Trophoblast cell (in vitro differentiated cells and primary cell): ENCODE data around the gene GSG1L.
A peak's percentile ranks its signal among the peaks of the same experiment; 100 is the strongest.

Experiments
- DNase-seq, 2 donors: peaks; one replicate each; pipeline ENCODE4 v3.0.0-alpha.2; 2016
- H2AFZ ChIP-seq: 2 replicates; pipeline ENCODE4 v1.6.1; 2013; ENCODE audit warnings: low read length, moderate library complexity, mild to moderate bottlenecking; ENCODE audit not compliant: insufficient read depth, poor library complexity
- H2AK5ac ChIP-seq: 2 replicates; pipeline ENCODE4 v1.6.1; 2013; ENCODE audit warnings: mild to moderate bottlenecking, low read length
- H2BK120ac ChIP-seq: 2 replicates; pipeline ENCODE4 v1.6.1; 2013; ENCODE audit warnings: low read length, mild to moderate bottlenecking, moderate library complexity; ENCODE audit not compliant: insufficient read depth, poor library complexity
- H2BK12ac ChIP-seq: 2 replicates; pipeline ENCODE4 v1.6.1; 2013; ENCODE audit warnings: mild to moderate bottlenecking, low read length, moderate library complexity
- H2BK5ac ChIP-seq: 2 replicates; pipeline ENCODE4 v1.6.1; 2013; ENCODE audit warnings: low read length, low read depth, moderate library complexity, mild to moderate bottlenecking; ENCODE audit not compliant: poor library complexity
- H3K14ac ChIP-seq: 2 replicates; pipeline ENCODE4 v1.6.1; 2013; ENCODE audit warnings: mild to moderate bottlenecking, low read length
- H3K18ac ChIP-seq: 2 replicates; pipeline ENCODE4 v1.6.1; 2013; ENCODE audit warnings: mild to moderate bottlenecking, low read length
- H3K23ac ChIP-seq: 2 replicates; pipeline ENCODE4 v1.6.1; 2013; ENCODE audit warnings: low read length
- H3K27ac ChIP-seq: 2 replicates; pipeline ENCODE4 v1.5.1; 2013; ENCODE audit warnings: low read depth, mild to moderate bottlenecking, inconsistent platforms, low read length, moderate library complexity
- H3K27me3 ChIP-seq: 2 replicates; pipeline ENCODE4 v1.6.1; 2013; ENCODE audit warnings: inconsistent platforms, mild to moderate bottlenecking, low read length, moderate library complexity; ENCODE audit not compliant: insufficient read depth
- H3K36me3 ChIP-seq, 2 experiments: 1 replicate in 1 of 2; 2 replicates in 1 of 2; pipeline ENCODE4 v1.6.1; 2013; ENCODE audit warnings: low read length in 2 of 2, mild to moderate bottlenecking in 2 of 2, moderate library complexity in 1 of 2; ENCODE audit not compliant: insufficient read depth in 2 of 2, control insufficient read depth in 1 of 2
- H3K4ac ChIP-seq: 2 replicates; pipeline ENCODE4 v1.6.1; 2013; ENCODE audit warnings: low read depth, mild to moderate bottlenecking, low read length, moderate library complexity
- H3K4me1 ChIP-seq, 2 experiments: 1 replicate in 1 of 2; 2 replicates in 1 of 2; pipeline ENCODE4 v1.6.1; 2013; ENCODE audit warnings: low read length in 2 of 2, mild to moderate bottlenecking in 2 of 2, moderate library complexity in 1 of 2; ENCODE audit not compliant: insufficient read depth in 2 of 2, control insufficient read depth in 1 of 2
- H3K4me2 ChIP-seq: 2 replicates; pipeline ENCODE4 v1.6.1; 2013; ENCODE audit warnings: inconsistent platforms, mild to moderate bottlenecking, low read length, moderate library complexity
- H3K4me3 ChIP-seq: 2 replicates; pipeline ENCODE4 v1.5.1; 2013; ENCODE audit warnings: mild to moderate bottlenecking, low read depth, low read length, inconsistent platforms
- H3K79me1 ChIP-seq: one replicate; pipeline ENCODE4 v1.6.1; 2013; ENCODE audit warnings: low read length
- H3K79me2 ChIP-seq: 2 replicates; pipeline ENCODE4 v1.6.1; 2013; ENCODE audit warnings: low read length, mild to moderate bottlenecking; ENCODE audit not compliant: control insufficient read depth, insufficient read depth, poor library complexity
- H3K9ac ChIP-seq: 2 replicates; pipeline ENCODE4 v1.6.1; 2013; ENCODE audit warnings: mild to moderate bottlenecking, low read length
- H3K9me3 ChIP-seq: 2 replicates; pipeline ENCODE4 v1.6.1; 2013; ENCODE audit warnings: low read depth, mild to moderate bottlenecking, control low read depth, inconsistent platforms, low read length; ENCODE audit not compliant: insufficient read depth
- H4K12ac ChIP-seq: 2 replicates; pipeline ENCODE4 v1.6.1; 2013; ENCODE audit warnings: low read depth, mild to moderate bottlenecking, low read length, moderate library complexity
- H4K8ac ChIP-seq: 2 replicates; pipeline ENCODE4 v1.6.1; 2013; ENCODE audit warnings: low read depth, mild to moderate bottlenecking, low read length, moderate library complexity
- H4K91ac ChIP-seq: one replicate; pipeline ENCODE4 v1.6.1; 2013; ENCODE audit warnings: low read depth, mild to moderate bottlenecking, low read length, moderate library complexity
- WGBS: extraction: QIAGEN DNeasy Blood & Tissue Kit; methylation state at CpG from one replicate; pipeline ENCODE4 v1.1.7; 2013; ENCODE audit warnings: missing lambda C conversion rate; ENCODE audit not compliant: insufficient read length, insufficient coverage; ENCODE audit errors: extremely low coverage; 5-methylcytosine and 5-hydroxymethylcytosine counted together

GSG1L gene

DNA sequence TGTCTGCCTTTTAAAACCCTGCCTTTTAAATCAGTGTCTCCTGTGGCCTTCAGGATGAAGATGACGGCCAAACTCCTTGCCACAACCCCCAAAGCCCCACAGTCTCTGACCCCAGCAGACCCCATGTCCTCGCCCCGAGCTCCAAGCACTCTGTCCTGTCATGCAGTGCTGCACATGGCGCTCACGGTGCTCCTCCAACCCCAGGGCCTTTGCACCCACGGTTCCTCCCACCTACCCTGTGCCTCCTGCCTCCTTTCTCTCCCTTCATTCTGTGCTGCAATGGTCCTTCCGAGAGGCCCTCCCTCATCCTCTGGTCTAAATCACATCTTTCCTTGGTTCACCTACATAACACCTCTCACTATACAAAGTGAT is 278.2 kb downstream of the GSG1L start:
- no CpG with 5 or more reads among the region's 7 CpGs for WGBS
- H2BK5ac ChIP-seq = no peak overlapping the region
- H3K4me2 ChIP-seq = no peak overlapping the region
- no peak overlapping the region for H4K12ac ChIP-seq
- no peaks in the 10 kb centered on the region for H3K79me1 ChIP-seq
- H4K8ac ChIP-seq = no peak overlapping the region
- H3K4me3 ChIP-seq = no peak overlapping the region
- no peak overlapping the region for H2AK5ac ChIP-seq
- H2BK12ac ChIP-seq = no peak overlapping the region
- no peak overlapping the region for H2BK120ac ChIP-seq
- H3K23ac ChIP-seq = no peak overlapping the region
- H3K9ac ChIP-seq = no peak overlapping the region
- no peak overlapping the region for H3K14ac ChIP-seq
- no peak overlapping the region for H3K4ac ChIP-seq
- peaks cover 6 to 15% of the 10 kb centered on the region in 2 experiments for H3K4me1 ChIP-seq
- no peaks in the 10 kb centered on the region for H3K36me3 ChIP-seq
- H3K27ac ChIP-seq = no peak overlapping the region
- no peaks in the 10 kb centered on the region for H3K9me3 ChIP-seq
- H2AFZ ChIP-seq = no peak overlapping the region
- no peaks in the 10 kb centered on the region for H3K79me2 ChIP-seq
- H3K18ac ChIP-seq = no peak overlapping the region
- DNase-seq = no peak
- H3K27me3 ChIP-seq = no peaks in the 10 kb centered on the region
- no peak overlapping the region for H4K91ac ChIP-seq

DNA sequence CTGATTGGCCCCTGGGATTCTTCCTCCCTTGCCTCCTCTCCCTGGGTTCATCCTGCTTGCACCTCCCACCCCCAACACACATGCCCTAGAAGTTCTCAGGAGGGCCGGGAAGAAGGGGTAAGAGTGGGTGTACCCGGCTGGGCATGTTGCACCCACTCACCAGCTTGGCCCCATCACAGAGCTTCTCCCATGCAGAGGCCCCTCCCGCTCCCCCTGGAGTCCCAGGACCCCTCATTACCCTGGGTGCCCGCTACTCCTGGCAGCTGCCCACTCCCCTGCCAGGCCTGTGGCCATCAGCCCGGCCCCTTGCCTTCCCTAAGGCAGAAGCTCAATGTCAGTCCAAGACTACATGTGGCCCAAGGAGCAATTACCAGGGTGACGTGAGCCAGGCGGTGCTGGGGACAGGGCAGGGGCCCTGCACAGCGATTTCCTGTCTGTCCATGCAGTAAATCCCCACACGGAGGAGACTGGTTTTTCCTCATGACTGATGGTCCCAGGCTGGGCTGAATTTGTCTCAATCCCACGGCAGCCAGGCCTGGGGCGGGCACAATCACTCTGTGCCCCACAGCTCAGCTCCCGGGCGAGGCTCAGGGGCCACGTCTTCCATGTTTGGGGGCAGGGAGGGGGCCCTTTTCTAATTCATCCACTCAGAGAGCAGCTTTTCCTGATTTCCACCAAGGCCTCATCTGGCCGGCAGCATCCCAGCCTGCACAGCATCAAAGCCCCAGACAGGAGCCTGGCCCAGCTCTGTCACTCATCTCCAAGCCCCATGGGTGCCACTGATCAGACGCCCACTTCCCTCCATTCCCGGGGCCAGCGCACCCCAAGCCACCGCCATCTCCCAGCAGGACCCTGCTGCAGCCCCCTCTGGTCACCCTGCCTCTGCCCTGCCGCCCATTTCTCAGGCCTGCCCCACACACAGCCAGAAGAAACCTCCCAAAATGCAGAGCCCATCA is 278.9 kb downstream of the GSG1L start:
- no peak overlapping the region for H3K14ac ChIP-seq
- H2BK12ac ChIP-seq = no peak overlapping the region
- no peak overlapping the region for H3K4ac ChIP-seq
- no peaks in the 10 kb centered on the region for H3K9me3 ChIP-seq
- no peak overlapping the region for H3K18ac ChIP-seq
- H2AK5ac ChIP-seq = no peak overlapping the region
- H3K4me3 ChIP-seq = no peak overlapping the region
- no peak overlapping the region for H3K4me2 ChIP-seq
- no peak overlapping the region for H4K8ac ChIP-seq
- H3K9ac ChIP-seq = no peak overlapping the region
- no peak overlapping the region for H4K12ac ChIP-seq
- no peak overlapping the region for H3K23ac ChIP-seq
- no peak for DNase-seq
- H3K79me1 ChIP-seq = no peaks in the 10 kb centered on the region
- H2AFZ ChIP-seq = no peak overlapping the region
- no peak overlapping the region for H3K27ac ChIP-seq
- no peak overlapping the region for H2BK5ac ChIP-seq
- H2BK120ac ChIP-seq = no peak overlapping the region
- H3K27me3 ChIP-seq = no peaks in the 10 kb centered on the region
- peaks cover 6 to 15% of the 10 kb centered on the region in 2 experiments for H3K4me1 ChIP-seq
- H4K91ac ChIP-seq = no peak overlapping the region
- no peaks in the 10 kb centered on the region for H3K79me2 ChIP-seq
- no peaks in the 10 kb centered on the region for H3K36me3 ChIP-seq
- no CpG with 5 or more reads among the region's 20 CpGs for WGBS

DNA sequence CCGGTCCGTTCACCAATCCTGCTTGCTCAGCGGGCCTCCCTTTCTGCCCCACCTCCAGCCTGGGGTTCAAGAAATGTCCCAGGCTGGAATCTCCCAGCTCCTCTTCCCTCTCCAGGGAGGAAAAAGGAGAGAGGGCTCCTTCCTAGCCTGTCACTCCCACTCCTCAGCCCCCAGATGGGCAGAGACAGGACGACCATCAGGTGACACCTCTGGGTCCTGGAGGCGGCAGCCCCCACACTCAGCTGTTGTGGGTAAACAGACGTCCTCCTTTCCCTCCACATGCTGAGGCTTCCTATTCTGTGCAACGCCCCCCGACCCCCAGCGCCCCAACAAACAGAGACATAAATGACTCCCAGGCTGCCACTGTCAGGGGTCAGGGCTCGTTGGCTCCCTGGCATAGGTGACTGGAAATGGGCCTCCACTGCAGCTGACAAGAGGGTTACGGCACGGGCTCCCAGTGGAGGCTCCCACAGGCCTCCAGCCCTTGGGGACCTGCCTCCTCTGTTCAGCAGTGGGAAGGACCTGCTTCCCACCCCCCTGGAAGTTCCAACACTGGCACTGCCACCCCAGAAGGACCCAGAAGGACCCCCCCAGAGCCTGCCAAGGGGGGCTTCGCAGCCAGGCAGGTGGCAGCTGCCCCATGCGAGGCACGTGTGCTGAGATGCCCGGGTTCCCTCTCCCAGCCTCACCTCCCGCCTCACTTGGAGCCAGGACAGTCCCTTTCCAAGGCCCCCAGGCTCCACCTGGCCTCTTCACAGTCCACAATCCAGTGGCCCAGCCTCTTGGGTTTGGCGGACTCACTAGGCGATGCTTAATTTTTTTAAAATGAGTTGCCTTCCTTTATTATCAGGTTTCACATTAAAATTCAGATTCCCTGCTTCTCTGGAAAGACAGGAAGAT is 281.3 kb downstream of the GSG1L start:
- Histone ChIP-seq H2AK5ac (peak overlapping the region; percentile 30), H3K4me2 (no peak overlapping the region), H3K18ac (no peak overlapping the region), H4K8ac (no peak overlapping the region), H4K12ac (no peak overlapping the region), H3K27ac (no peak overlapping the region), H3K23ac (no peak overlapping the region), H3K14ac (peak overlapping the region; percentile 8), H3K9me3 (no peaks in the 10 kb centered on the region), H3K4me1 (peaks cover 6 to 15% of the 10 kb centered on the region in 2 experiments), H4K91ac (peak overlapping the region; percentile 54), H2BK120ac (no peak overlapping the region), H3K4me3 (no peak overlapping the region), H3K27me3 (no peaks in the 10 kb centered on the region), H2AFZ (no peak overlapping the region), H3K4ac (no peak overlapping the region), H3K36me3 (peaks cover 0 to 3% of the 10 kb centered on the region in 2 experiments), H3K79me1 (no peaks in the 10 kb centered on the region), H3K79me2 (no peaks in the 10 kb centered on the region), H3K9ac (no peak overlapping the region), H2BK12ac (no peak overlapping the region), H2BK5ac (no peak overlapping the region)
- WGBS = no CpG with 5 or more reads among the region's 19 CpGs
- DNase-seq = no peak

DNA sequence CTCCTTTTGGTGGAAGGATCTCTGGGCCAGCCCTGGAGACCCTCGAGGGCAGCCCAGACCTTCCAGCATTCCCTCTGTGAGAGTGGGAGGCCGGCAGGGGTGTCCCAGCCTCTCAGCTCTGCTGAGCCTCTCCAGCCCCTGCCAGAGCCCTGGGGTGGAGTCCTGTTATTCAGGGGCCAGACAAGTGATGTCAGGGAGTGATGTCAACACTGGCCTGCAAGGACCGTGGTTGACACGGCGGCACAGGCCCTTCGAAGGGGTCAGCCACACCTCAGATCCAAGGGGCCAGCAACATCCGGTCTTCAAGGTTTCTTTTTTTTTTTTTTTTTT is 282.4 kb downstream of the GSG1L start:
- Histone ChIP-seq H3K23ac (no peak overlapping the region), H3K18ac (no peak overlapping the region), H3K4me2 (no peak overlapping the region), H4K91ac (peak overlapping the region; percentile 1), H3K79me2 (no peaks in the 10 kb centered on the region), H3K4me1 (peaks cover 6 to 15% of the 10 kb centered on the region in 2 experiments), H2AK5ac (no peak overlapping the region), H3K27ac (no peak overlapping the region), H3K36me3 (peaks cover 0 to 3% of the 10 kb centered on the region in 2 experiments), H4K8ac (no peak overlapping the region), H4K12ac (no peak overlapping the region), H2BK12ac (no peak overlapping the region), H3K14ac (no peak overlapping the region), H3K9me3 (no peaks in the 10 kb centered on the region), H3K4ac (no peak overlapping the region), H3K9ac (no peak overlapping the region), H2BK120ac (no peak overlapping the region), H3K79me1 (no peaks in the 10 kb centered on the region), H3K27me3 (no peaks in the 10 kb centered on the region), H2AFZ (no peak overlapping the region), H3K4me3 (no peak overlapping the region), H2BK5ac (no peak overlapping the region)
- no CpG with 5 or more reads among the region's 7 CpGs for WGBS
- no peak for DNase-seq
